ENCODE measurements around the gene NEXN. TPM values are rescaled to one million over a fixed set of nuclear protein-coding genes. Genes with fewer than 3 reads are reported as not detected.

Gene NEXN
- total and polyA plus RNA-seq, 2 experiments from 2014 or later: 2.6 to 11.8 TPM

Other genes starting within 250 kb of the NEXN start
- gene ZZZ3, start 206.0 kb upstream of the NEXN start, total RNA-seq (2014; rRNA removed; shearing (Covaris generic)): 81.9 and 107 TPM in 2 replicates
- 24.2 and 33.4 TPM in 2 replicates for gene ZZZ3, start 206.0 kb upstream of the NEXN start, polyA plus RNA-seq (2016; fragmentation: Nextera tagmentation; extraction: Ambion mirVana)
- 61.9 and 63.9 TPM in 2 replicates for gene USP33, start 128.8 kb upstream of the NEXN start, total RNA-seq (2014; rRNA removed; shearing (Covaris generic))
- gene USP33, start 128.8 kb upstream of the NEXN start, polyA plus RNA-seq (2016; fragmentation: Nextera tagmentation; extraction: Ambion mirVana): 36.6 and 42.4 TPM in 2 replicates
- 7.5 TPM in 2 replicates for gene MIGA1, start 109.0 kb upstream of the NEXN start, total RNA-seq (2014; rRNA removed; shearing (Covaris generic))
- 3.4 and 4.6 TPM in 2 replicates for gene MIGA1, start 109.0 kb upstream of the NEXN start, polyA plus RNA-seq (2016; fragmentation: Nextera tagmentation; extraction: Ambion mirVana)
- gene FUBP1, start 90.4 kb downstream of the NEXN start, total RNA-seq (2014; rRNA removed; shearing (Covaris generic)): 308 and 321 TPM in 2 replicates
- gene FUBP1, start 90.4 kb downstream of the NEXN start, polyA plus RNA-seq (2016; fragmentation: Nextera tagmentation; extraction: Ambion mirVana): 194 and 212 TPM in 2 replicates
- gene DNAJB4, start 116.3 kb downstream of the NEXN start, total RNA-seq (2014; rRNA removed; shearing (Covaris generic)): 12.9 and 14.1 TPM in 2 replicates
- 8.2 and 12.4 TPM in 2 replicates for gene DNAJB4, start 116.3 kb downstream of the NEXN start, polyA plus RNA-seq (2016; fragmentation: Nextera tagmentation; extraction: Ambion mirVana)
- gene GIPC2, start 157.3 kb downstream of the NEXN start, total RNA-seq (2014; rRNA removed; shearing (Covaris generic)): 1.5 and 2.7 TPM in 2 replicates
- 1.2 and 2.6 TPM in 2 replicates for gene GIPC2, start 157.3 kb downstream of the NEXN start, polyA plus RNA-seq (2016; fragmentation: Nextera tagmentation; extraction: Ambion mirVana)

All from GM23338 (cell line).